Left lung (tissue), 10 donors: ENCODE results near the gene OTOA. TPM values are rescaled to one million over a fixed set of nuclear protein-coding genes. Genes with fewer than 3 reads are reported as not detected.

Source experiments
- ATAC-seq: fragments of 200-7000 bp; cut with Tn5 transposase; one replicate; pipeline ENCODE4 v1.9.1; 2020; ENCODE audit warnings: moderate library complexity
- DNase-seq, 4 donors: peaks; one replicate each; pipeline ENCODE4 v3.0.0-alpha.2; 2013 to 2020
- H3K27ac ChIP-seq, 2 donors: fragments of 200-600 bp; sonication (generic) in 1 of 2; one replicate each; pipeline versions ENCODE4 v1.5.0 to v1.8.0; 2020 to 2021
- H3K27me3 ChIP-seq, 2 donors: fragments of 200-600 bp; sonication (generic) in 1 of 2; one replicate each; pipeline versions ENCODE4 v1.5.0 to v1.8.0; 2020 to 2021
- H3K36me3 ChIP-seq, 2 donors: fragments of 200-600 bp; sonication (generic) in 1 of 2; one replicate each; pipeline versions ENCODE4 v1.5.0 to v1.8.0; 2020 to 2021
- H3K4me1 ChIP-seq, 2 donors: fragments of 200-600 bp; one replicate each; pipeline ENCODE4 v1.8.0; 2021
- H3K4me3 ChIP-seq, 2 donors: fragments of 200-600 bp; sonication (generic) in 1 of 2; one replicate each; pipeline versions ENCODE4 v1.5.0 to v1.8.0; 2020 to 2021; ENCODE audit warnings: mild to moderate bottlenecking in 1 of 2
- H3K9me3 ChIP-seq, 2 donors: fragments of 200-600 bp; sonication (generic) in 1 of 2; one replicate each; pipeline versions ENCODE4 v1.5.0 to v1.8.0; 2020 to 2021
- intact Hi-C, 2 donors: fragments of 100-400 bp; cut with DNase I; formaldehyde crosslinking; loops; one replicate each; pipeline versions ENCODE4 v1.11.2 to v1.14.2; 2022
- polyA plus RNA-seq, 6 donors: library from polyadenylated mRNA; unstranded; fragments of 120-200 nt; gene quantifications; one replicate each; pipeline ENCODE4 v1.2.1, GENCODE V29; 2013; ENCODE audit not compliant: insufficient read length in 6 of 6
- total RNA-seq, 2 donors: library from RNA; stranded (reverse); fragmentation: NEBNext Ultra II Directional; extraction: Animal tissue kit (Norgen Biotek cat#: 25700); gene quantifications; one replicate each; pipeline ENCODE4 v1.2.1, GENCODE V29; 2021
- TF ChIP-seq, protein P1 (sequence below), 2 donors: fragments of 200-600 bp; sonication (generic) in 1 of 2; IDR thresholded peaks; one replicate each; pipeline versions ENCODE4 v1.5.0 to v1.8.0; 2021; ENCODE audit warnings: antibody characterized with exemption in 2 of 2
- donor health status: DM: no; HTN: yes; CAD: no.
- donor health status: DM: no; HTN: no; CAD: no.

Gene OTOA
- total and polyA plus RNA-seq, 8 donors: 0.06 to 1.1 (median 0.10) TPM; not detected in 1

DNA sequence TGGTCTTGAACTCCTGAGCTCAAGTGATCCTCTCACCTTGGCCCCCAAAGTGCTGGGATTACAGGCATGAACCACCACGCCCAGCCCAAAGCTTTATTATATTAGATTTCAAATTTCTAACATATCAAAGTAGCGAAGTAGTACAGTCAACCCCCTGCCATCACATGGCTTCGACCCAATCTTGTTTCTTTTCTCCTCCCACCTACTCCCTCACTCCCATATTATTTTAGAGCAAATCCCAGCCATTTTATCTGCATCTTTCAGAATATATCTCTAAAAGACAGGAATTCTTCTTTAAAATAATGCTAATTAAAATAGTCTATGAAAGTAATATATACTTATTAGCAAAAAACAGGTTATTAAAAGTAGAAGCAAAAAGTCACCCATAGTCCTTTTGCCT lies 12.3 kb upstream of the OTOA start:
- Histone ChIP-seq H3K9me3 (no peaks in the 10 kb centered on the region), H3K27me3 (no peaks in the 10 kb centered on the region), H3K4me3 (peak overlapping the region; percentile 9 to 56), H3K4me1 (peaks cover 0 to 64% of the 10 kb centered on the region in 2 donors), H3K27ac (peak overlapping the region; percentile 42 to 88), H3K36me3 (peaks cover 0 to 34% of the 10 kb centered on the region in 2 donors)
- intact Hi-C loops: loop anchor here in 1 of 2 donors (10.0 kb wide), 1 partner anchor 53 kb away; no protein-coding TSS in a partner anchor
- DNase-seq (no peak), ATAC-seq (no peak)
- TF ChIP-seq, protein P1, sequence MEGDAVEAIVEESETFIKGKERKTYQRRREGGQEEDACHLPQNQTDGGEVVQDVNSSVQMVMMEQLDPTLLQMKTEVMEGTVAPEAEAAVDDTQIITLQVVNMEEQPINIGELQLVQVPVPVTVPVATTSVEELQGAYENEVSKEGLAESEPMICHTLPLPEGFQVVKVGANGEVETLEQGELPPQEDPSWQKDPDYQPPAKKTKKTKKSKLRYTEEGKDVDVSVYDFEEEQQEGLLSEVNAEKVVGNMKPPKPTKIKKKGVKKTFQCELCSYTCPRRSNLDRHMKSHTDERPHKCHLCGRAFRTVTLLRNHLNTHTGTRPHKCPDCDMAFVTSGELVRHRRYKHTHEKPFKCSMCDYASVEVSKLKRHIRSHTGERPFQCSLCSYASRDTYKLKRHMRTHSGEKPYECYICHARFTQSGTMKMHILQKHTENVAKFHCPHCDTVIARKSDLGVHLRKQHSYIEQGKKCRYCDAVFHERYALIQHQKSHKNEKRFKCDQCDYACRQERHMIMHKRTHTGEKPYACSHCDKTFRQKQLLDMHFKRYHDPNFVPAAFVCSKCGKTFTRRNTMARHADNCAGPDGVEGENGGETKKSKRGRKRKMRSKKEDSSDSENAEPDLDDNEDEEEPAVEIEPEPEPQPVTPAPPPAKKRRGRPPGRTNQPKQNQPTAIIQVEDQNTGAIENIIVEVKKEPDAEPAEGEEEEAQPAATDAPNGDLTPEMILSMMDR (IDR thresholded peaks at IDR 0.05): no peak

DNA sequence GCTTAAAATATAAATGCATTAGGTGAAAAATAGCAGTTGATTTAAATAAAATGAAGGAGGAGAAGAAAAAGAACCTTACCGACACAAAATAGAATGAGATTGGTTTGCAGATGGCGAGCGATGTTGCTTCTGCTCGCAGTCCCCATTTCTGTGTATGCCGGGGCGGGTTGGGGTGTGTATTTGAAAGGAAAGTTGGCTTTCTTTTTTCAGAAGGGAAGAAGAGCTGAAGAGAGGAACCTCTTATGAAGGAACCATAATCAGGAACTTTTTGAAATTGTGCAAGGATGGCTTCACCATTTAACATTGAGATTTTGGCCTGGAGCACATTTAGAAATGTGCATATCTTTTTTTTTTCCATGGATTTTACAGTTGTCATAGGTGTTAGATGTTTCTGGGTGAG lies 11.3 kb upstream of the OTOA start, which contains the start of gene IGSF6:
Gene IGSF6, minus strand, starts transcription at position 156 of the 400 bp plus-strand sequence. Its CDS starts 10 bp downstream, at position 146.
- peaks cover 0 to 24% of the 10 kb centered on the region in 2 donors for H3K36me3 ChIP-seq
- peak within 1 kb of the TSS; percentile 42 to 88 for H3K27ac ChIP-seq
- ATAC-seq: no peak
- intact Hi-C loops: loop anchor here in 1 of 2 donors (10.0 kb wide), 1 partner anchor 52 kb away; no protein-coding TSS in a partner anchor
- DNase-seq: no peak
- H3K4me1 ChIP-seq: peaks cover 0 to 64% of the 10 kb centered on the region in 2 donors
- H3K9me3 ChIP-seq: no peaks in the 10 kb centered on the region
- TF ChIP-seq, protein P1 (IDR thresholded peaks at IDR 0.05): no peak
- H3K27me3 ChIP-seq: no peaks in the 10 kb centered on the region
- peak within 1 kb of the TSS; percentile 9 to 56 for H3K4me3 ChIP-seq

DNA sequence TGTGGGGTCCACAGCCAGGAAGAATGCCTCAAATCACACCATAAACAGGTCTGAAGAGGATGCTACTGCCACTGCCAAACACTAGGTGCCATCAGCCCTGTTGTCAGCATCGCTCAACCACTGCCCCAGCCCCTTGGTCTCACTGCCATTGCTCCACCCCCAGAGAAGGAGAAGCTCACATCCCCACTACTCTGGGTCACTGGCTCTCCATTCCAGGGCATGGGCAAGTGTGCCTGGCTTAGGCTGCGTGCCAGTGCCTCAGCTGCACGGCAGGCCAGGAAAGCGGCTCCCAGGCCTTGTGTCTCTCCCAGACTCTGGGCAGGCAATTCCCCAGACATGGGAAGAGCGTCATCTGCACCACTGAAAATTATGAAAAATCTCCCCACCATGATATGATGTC lies 10.2 kb upstream of the OTOA start:
- DNase-seq (peak in 1 of 4 donors; percentile 76), ATAC-seq (peak; percentile 7)
- intact Hi-C loops: loop anchor here in 1 of 2 donors (10.0 kb wide), 1 partner anchor 51 kb away; no protein-coding TSS in a partner anchor
- Histone ChIP-seq H3K36me3 (peaks cover 0 to 14% of the 10 kb centered on the region in 2 donors), H3K27me3 (no peaks in the 10 kb centered on the region), H3K9me3 (no peaks in the 10 kb centered on the region), H3K4me3 (peak overlapping the region in 1 of 2 donors; percentile 56), H3K4me1 (peaks cover 0 to 64% of the 10 kb centered on the region in 2 donors), H3K27ac (peak overlapping the region in 1 of 2 donors; percentile 88)
- TF ChIP-seq, protein P1 (IDR thresholded peaks at IDR 0.05): no peak

DNA sequence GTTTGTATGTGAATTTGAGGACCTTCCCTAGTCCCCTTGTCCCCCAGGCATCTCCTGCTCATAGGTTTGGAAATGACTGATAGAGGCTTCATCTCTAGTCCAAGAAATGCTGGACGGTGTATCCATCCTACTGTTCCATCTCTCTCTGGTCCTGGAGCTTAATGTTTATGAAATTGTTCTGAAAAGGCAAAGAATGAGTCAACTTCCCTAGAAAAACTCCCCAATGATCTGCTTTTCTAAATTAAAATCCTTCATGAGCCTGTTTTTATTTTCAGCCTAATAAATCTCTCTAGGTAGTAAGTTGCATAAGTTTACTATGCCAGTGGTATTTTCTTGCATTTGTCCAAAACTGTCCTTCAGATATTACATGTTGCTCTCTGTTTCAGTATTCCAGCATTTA lies 9.3 kb upstream of the OTOA start:
- Histone ChIP-seq H3K4me3 (no peak overlapping the region), H3K4me1 (peaks cover 0 to 62% of the 10 kb centered on the region in 2 donors), H3K27ac (peak overlapping the region in 1 of 2 donors; percentile 88), H3K36me3 (peaks cover 0 to 5% of the 10 kb centered on the region in 2 donors), H3K27me3 (no peaks in the 10 kb centered on the region), H3K9me3 (no peaks in the 10 kb centered on the region)
- intact Hi-C loops: loop anchor here in 1 of 2 donors (10.0 kb wide), 1 partner anchor 50 kb away; no protein-coding TSS in a partner anchor
- no peak for ATAC-seq
- DNase-seq: no peak
- TF ChIP-seq, protein P1 (IDR thresholded peaks at IDR 0.05): no peak

DNA sequence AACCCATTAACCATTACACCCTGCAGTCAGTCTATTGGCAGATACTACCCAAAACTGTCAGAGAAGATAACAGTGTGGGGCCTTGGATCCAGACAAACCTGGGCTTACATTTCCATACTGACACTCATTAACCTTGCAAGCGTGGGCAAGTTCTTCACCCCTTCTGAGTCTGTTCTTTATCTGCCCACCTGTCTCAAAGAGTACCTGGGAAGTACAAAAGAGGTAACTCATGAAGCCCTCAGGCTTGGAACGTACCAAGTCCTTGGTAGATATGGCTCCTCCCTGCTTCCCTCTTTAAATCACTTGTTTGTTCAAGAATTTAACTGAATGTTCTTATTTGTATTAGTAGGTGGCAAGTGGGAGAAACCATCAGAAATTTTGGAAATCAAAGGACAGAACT lies 8.9 kb upstream of the OTOA start:
- Histone ChIP-seq H3K27ac (peak overlapping the region in 1 of 2 donors; percentile 88), H3K9me3 (no peaks in the 10 kb centered on the region), H3K27me3 (no peaks in the 10 kb centered on the region), H3K4me1 (peaks cover 0 to 57% of the 10 kb centered on the region in 2 donors), H3K4me3 (no peak overlapping the region), H3K36me3 (peaks cover 0 to 5% of the 10 kb centered on the region in 2 donors)
- TF ChIP-seq, protein P1 (IDR thresholded peaks at IDR 0.05): no peak
- intact Hi-C loops: loop anchor here in 1 of 2 donors (10.0 kb wide), 1 partner anchor 50 kb away; no protein-coding TSS in a partner anchor
- DNase-seq: no peak
- no peak for ATAC-seq
